Measurements from ENCODE around the gene PPP2R2D. TPM values are rescaled to one million over a fixed set of nuclear protein-coding genes. Genes with fewer than 3 reads are reported as not detected.

PPP2R2D gene
- total RNA-seq, 2 donors from 2014 or later, result 35.5 to 37.5 TPM

DNA sequence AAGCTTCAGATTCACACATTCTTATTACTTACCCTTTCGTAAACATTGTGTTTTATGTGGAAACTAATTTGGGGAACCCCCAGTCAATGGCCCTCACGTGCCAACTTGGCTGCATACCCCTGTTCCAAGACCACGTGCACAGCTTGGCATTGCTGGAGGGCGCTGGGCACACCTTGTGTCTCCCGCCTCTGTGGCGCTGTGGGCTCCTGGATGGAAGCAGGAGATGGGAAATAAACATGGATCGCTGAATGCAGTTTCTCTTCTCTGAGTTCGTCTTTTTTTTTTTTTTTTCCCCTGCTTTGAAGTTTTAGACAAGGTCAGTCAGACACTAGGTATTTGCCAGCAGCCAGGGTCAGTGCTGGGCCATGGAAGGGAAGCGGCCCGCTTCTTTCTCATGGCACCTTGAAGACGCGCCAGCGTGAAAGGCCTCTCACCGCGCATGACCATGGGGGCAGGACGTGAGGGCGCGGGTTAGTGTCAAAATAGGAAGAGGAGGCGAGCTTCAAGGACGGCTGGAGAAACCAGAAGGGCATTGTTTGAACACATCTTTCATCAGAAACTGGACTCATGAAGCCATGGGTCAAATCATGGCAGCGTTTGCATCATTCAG, 53.7 kb downstream of the PPP2R2D start:
- no peak overlapping the region for H3K27ac Mint-ChIP-seq
- no peak for DNase-seq

DNA sequence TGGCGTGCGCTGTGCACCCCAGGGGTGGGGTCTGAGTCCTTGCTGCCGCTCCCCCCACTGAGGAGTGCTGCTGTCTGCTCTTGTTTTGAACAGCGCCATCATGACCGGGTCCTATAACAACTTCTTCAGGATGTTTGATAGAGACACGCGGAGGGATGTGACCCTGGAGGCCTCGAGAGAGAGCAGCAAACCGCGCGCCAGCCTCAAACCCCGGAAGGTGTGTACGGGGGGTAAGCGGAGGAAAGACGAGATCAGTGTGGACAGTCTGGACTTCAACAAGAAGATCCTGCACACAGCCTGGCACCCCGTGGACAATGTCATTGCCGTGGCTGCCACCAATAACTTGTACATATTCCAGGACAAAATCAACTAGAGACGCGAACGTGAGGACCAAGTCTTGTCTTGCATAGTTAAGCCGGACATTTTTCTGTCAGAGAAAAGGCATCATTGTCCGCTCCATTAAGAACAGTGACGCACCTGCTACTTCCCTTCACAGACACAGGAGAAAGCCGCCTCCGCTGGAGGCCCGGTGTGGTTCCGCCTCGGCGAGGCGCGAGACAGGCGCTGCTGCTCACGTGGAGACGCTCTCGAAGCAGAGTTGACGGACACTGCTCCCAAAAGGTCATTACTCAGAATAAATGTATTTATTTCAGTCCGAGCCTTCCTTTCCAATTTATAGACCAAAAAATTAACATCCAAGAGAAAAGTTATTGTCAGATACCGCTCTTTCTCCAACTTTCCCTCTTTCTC, 55.0 kb downstream of the PPP2R2D start:
- Mint-ChIP-seq H3K27me3 (ENCODE audit: insufficient read depth) (no peaks in the 10 kb centered on the region), H3K36me3 (ENCODE audit: low read depth) (peaks cover 65% of the 10 kb centered on the region), H3K27ac (no peak overlapping the region), H3K4me1 (no peaks in the 10 kb centered on the region), H3K9me3 (peaks cover 10% of the 10 kb centered on the region), H3K4me3 (no peak overlapping the region)
- H3K4me1 ChIP-seq (ENCODE audit: control insufficient read depth, insufficient read depth, low read length), result no peaks in the 10 kb centered on the region
- H3K9me3 ChIP-seq (ENCODE audit: control insufficient read depth, low read length), result no peaks in the 10 kb centered on the region
- H3K27ac ChIP-seq (ENCODE audit: low read depth, low read length), result no peak overlapping the region
- TF ChIP-seq, protein P1, sequence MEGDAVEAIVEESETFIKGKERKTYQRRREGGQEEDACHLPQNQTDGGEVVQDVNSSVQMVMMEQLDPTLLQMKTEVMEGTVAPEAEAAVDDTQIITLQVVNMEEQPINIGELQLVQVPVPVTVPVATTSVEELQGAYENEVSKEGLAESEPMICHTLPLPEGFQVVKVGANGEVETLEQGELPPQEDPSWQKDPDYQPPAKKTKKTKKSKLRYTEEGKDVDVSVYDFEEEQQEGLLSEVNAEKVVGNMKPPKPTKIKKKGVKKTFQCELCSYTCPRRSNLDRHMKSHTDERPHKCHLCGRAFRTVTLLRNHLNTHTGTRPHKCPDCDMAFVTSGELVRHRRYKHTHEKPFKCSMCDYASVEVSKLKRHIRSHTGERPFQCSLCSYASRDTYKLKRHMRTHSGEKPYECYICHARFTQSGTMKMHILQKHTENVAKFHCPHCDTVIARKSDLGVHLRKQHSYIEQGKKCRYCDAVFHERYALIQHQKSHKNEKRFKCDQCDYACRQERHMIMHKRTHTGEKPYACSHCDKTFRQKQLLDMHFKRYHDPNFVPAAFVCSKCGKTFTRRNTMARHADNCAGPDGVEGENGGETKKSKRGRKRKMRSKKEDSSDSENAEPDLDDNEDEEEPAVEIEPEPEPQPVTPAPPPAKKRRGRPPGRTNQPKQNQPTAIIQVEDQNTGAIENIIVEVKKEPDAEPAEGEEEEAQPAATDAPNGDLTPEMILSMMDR (conservative IDR thresholded peaks at IDR 0.05), result no peak
- no peak overlapping the region for H3K9ac ChIP-seq (ENCODE audit: extremely low read depth, low read length, poor library complexity, severe bottlenecking)
- no peaks in the 10 kb centered on the region for H3K27me3 ChIP-seq (ENCODE audit: control insufficient read depth, insufficient read depth, low read length, poor library complexity, severe bottlenecking)
- no peak for DNase-seq
- H3K36me3 ChIP-seq (ENCODE audit: control insufficient read depth, insufficient read depth, low read length), result peaks cover 75% of the 10 kb centered on the region
- WGBS, 2 experiments (ENCODE audit: insufficient coverage in 1 of 2, insufficient read length in 1 of 2), result 96 to 98% methylated on average over 36 to 38 of the region's 38 CpGs
- no peak overlapping the region for H3K4me3 ChIP-seq (ENCODE audit: low read length)

More for the DNA sequence above, 53.7 kb downstream of the PPP2R2D start:
- H3K27ac ChIP-seq (ENCODE audit: low read depth, low read length), result no peak overlapping the region
- no peaks in the 10 kb centered on the region for H3K4me1 ChIP-seq (ENCODE audit: control insufficient read depth, insufficient read depth, low read length)
- peaks cover 78% of the 10 kb centered on the region for H3K36me3 ChIP-seq (ENCODE audit: control insufficient read depth, insufficient read depth, low read length)
- no peak overlapping the region for H3K4me3 Mint-ChIP-seq
- TF ChIP-seq, protein P1 (conservative IDR thresholded peaks at IDR 0.05), result no peak
- no peaks in the 10 kb centered on the region for H3K27me3 ChIP-seq (ENCODE audit: control insufficient read depth, insufficient read depth, low read length, poor library complexity, severe bottlenecking)
- H3K9ac ChIP-seq (ENCODE audit: extremely low read depth, low read length, poor library complexity, severe bottlenecking), result no peak overlapping the region
- H3K27me3 Mint-ChIP-seq (ENCODE audit: insufficient read depth), result no peaks in the 10 kb centered on the region
- H3K36me3 Mint-ChIP-seq (ENCODE audit: low read depth), result peaks cover 70% of the 10 kb centered on the region
- no peaks in the 10 kb centered on the region for H3K9me3 ChIP-seq (ENCODE audit: control insufficient read depth, low read length)
- WGBS, 2 experiments (ENCODE audit: insufficient coverage in 1 of 2, insufficient read length in 1 of 2), result 97% methylated on average over 19 to 21 of the region's 21 CpGs
- H3K9me3 Mint-ChIP-seq, result peaks cover 10% of the 10 kb centered on the region
- H3K4me3 ChIP-seq (ENCODE audit: low read length), result no peak overlapping the region
- no peaks in the 10 kb centered on the region for H3K4me1 Mint-ChIP-seq

DNA sequence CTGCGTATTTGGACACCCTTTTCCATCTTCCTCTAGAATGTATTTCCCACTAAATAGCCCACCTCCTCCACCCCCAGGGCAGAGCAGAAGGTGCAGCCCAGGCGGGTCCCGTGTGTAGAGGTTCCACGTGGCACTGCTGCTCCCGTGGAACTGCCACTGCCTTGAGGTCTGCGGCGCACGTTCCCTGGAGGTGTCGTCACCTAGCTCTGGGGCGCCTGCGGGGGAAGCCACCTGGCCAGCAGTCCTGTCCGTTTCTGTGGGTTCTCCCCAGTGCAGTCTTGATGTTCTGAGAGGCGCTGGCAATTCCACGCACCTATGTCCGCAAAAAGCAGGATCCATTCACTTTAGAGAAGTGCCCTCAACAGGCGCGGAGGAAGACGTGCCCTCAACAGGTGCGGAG, 59.0 kb downstream of the PPP2R2D start:
- DNase-seq, result no peak
- no peak overlapping the region for H3K27ac ChIP-seq (ENCODE audit: low read depth, low read length)
- Mint-ChIP-seq H3K4me1 (no peaks in the 10 kb centered on the region), H3K4me3 (no peak overlapping the region), H3K36me3 (ENCODE audit: low read depth) (peaks cover 54% of the 10 kb centered on the region), H3K9me3 (peaks cover 10% of the 10 kb centered on the region), H3K27me3 (ENCODE audit: insufficient read depth) (no peaks in the 10 kb centered on the region), H3K27ac (no peak overlapping the region)
- 96 to 99% methylated on average over 19 of the region's 19 CpGs for WGBS, 2 experiments (ENCODE audit: insufficient coverage in 1 of 2, insufficient read length in 1 of 2)
- no peaks in the 10 kb centered on the region for H3K4me1 ChIP-seq (ENCODE audit: control insufficient read depth, insufficient read depth, low read length)
- no peaks in the 10 kb centered on the region for H3K9me3 ChIP-seq (ENCODE audit: control insufficient read depth, low read length)
- TF ChIP-seq, protein P1 (conservative IDR thresholded peaks at IDR 0.05), result no peak
- no peak overlapping the region for H3K9ac ChIP-seq (ENCODE audit: extremely low read depth, low read length, poor library complexity, severe bottlenecking)
- H3K4me3 ChIP-seq (ENCODE audit: low read length), result no peak overlapping the region
- H3K36me3 ChIP-seq (ENCODE audit: control insufficient read depth, insufficient read depth, low read length), result peaks cover 52% of the 10 kb centered on the region
- no peaks in the 10 kb centered on the region for H3K27me3 ChIP-seq (ENCODE audit: control insufficient read depth, insufficient read depth, low read length, poor library complexity, severe bottlenecking)

Measured in endodermal cell (in vitro differentiated cells).